Lower leg skin (tissue), 4 donors: ENCODE measurements around the gene KMT2E. TPM values are rescaled to one million over a fixed set of nuclear protein-coding genes. Genes with fewer than 3 reads are reported as not detected.

Source experiments
- DNase-seq, 2 donors: peaks; one replicate each; pipeline ENCODE4 v3.0.0-alpha.2; 2019; ENCODE audit warnings: low spot score in 2 of 2
- H3K4me3 ChIP-seq: fragments of 200-600 bp; sonication (generic); 2 replicates; pipeline ENCODE4 v1.5.1; 2017; ENCODE audit warnings: mild to moderate bottlenecking, low read depth; ENCODE audit not compliant: poor library complexity, severe bottlenecking
- POLR2A ChIP-seq, 2 donors: fragments of 450-650 bp; IDR thresholded peaks; one replicate each; pipeline ENCODE4 v1.6.1; 2016 to 2017; ENCODE audit warnings: antibody characterized with exemption in 2 of 2, mild to moderate bottlenecking in 1 of 2, moderate library complexity in 1 of 2
- WGBS, 2 donors: methylation state at CpG; one replicate each; pipeline ENCODE4 v1.1.5; 2018; 5-methylcytosine and 5-hydroxymethylcytosine counted together
- intact Hi-C: fragments of 100-400 bp; cut with DNase I; formaldehyde crosslinking; loops from one replicate; pipeline ENCODE4 v1.15.0; 2023; ENCODE audit warnings: low total_unique reads
- total RNA-seq, 4 donors: library from RNA; depleted of rRNA; stranded (reverse); fragments of >200 nt; gene quantifications; one replicate each; pipeline ENCODE4 v1.1.0, GENCODE V29; 2016
- TF ChIP-seq, protein P1 (sequence below), 3 donors: fragments of 450-650 bp; IDR thresholded peaks; one replicate each; pipeline ENCODE4 v1.5.1; 2016; ENCODE audit warnings: antibody characterized with exemption in 3 of 3, mild to moderate bottlenecking in 3 of 3, moderate library complexity in 2 of 3

KMT2E gene
- total RNA-seq, 4 donors from 2014 or later: 86.4 to 130 (median 114) TPM

DNA sequence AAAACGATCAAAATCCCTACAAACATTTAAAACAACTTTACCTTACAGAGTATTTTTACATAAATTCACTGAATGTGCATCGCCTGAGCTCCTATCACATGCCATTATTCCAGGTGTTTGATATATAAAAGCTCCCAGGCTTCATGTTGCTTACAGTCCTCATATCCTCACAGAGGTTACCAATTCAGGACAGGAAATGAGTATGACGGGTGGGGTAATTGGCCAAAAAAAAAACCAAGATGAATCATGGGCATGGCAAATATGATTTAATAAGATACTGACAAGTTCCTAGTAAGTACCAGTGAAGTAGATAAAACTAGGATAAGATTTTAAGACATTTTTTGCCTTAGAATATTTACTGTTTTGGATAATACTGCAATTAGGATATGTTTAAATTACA lies 135.8 kb downstream of the KMT2E start:
- 58 to 60% methylated on average over 3 of the region's 3 CpGs for WGBS, 2 donors
- intact Hi-C loops: no loop called here
- no peak for DNase-seq
- TF ChIP-seq, protein P1, sequence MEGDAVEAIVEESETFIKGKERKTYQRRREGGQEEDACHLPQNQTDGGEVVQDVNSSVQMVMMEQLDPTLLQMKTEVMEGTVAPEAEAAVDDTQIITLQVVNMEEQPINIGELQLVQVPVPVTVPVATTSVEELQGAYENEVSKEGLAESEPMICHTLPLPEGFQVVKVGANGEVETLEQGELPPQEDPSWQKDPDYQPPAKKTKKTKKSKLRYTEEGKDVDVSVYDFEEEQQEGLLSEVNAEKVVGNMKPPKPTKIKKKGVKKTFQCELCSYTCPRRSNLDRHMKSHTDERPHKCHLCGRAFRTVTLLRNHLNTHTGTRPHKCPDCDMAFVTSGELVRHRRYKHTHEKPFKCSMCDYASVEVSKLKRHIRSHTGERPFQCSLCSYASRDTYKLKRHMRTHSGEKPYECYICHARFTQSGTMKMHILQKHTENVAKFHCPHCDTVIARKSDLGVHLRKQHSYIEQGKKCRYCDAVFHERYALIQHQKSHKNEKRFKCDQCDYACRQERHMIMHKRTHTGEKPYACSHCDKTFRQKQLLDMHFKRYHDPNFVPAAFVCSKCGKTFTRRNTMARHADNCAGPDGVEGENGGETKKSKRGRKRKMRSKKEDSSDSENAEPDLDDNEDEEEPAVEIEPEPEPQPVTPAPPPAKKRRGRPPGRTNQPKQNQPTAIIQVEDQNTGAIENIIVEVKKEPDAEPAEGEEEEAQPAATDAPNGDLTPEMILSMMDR (IDR thresholded peaks at IDR 0.05): no peak
- TF ChIP-seq POLR2A (IDR thresholded peaks at IDR 0.05): no peak
- H3K4me3 ChIP-seq: no peak overlapping the region

DNA sequence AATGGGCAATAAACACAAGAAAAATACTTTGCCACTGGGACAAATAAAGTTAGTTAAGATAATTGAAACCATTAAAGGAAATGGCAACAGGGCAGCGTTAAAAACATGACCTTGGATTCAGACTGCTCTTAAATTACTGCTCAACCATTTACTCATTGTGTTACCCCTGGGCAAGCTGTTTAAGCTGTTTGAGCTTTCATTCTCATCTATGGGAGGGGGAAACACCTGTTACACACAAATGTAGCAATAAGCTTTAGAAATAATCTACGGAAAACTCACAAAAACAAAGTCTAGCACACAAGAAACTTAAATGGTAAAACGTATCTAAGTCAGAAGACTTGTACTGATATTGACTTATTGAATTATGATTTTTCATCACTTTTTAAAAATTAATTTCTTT lies 137.1 kb downstream of the KMT2E start:
- DNase-seq: no peak
- no peak overlapping the region for H3K4me3 ChIP-seq
- 65 to 77% methylated on average over 3 of the region's 3 CpGs for whole genome bisulfite sequencing, 2 donors
- TF ChIP-seq POLR2A (IDR thresholded peaks at IDR 0.05): no peak
- intact Hi-C loops: no loop called here

DNA sequence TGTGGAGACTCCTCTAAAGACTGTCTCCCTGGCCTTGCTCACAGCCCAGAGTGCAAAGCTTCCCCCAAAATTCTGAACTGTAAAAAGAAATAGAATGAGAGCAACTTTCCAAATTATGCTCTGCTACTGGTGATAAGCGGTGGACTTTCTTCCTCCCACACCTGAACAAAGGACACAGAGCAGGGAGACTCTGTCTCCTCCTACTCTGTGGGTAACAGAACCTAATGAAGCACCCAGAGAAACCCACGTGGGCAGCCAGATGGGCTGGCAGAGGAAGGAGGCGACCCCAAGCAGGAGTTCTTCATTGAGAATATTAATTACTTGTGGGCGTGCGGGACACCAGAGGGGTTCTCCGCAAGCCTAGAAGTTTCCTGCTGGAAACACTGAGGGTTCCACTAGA lies 139.5 kb downstream of the KMT2E start:
- TF ChIP-seq, protein P1 (IDR thresholded peaks at IDR 0.05): no peak
- no peak for TF ChIP-seq POLR2A (IDR thresholded peaks at IDR 0.05)
- intact Hi-C loops: no loop called here
- H3K4me3 ChIP-seq: no peak overlapping the region
- WGBS, 2 donors: 87% methylated on average over 6 of the region's 6 CpGs
- no peak for DNase-seq

DNA sequence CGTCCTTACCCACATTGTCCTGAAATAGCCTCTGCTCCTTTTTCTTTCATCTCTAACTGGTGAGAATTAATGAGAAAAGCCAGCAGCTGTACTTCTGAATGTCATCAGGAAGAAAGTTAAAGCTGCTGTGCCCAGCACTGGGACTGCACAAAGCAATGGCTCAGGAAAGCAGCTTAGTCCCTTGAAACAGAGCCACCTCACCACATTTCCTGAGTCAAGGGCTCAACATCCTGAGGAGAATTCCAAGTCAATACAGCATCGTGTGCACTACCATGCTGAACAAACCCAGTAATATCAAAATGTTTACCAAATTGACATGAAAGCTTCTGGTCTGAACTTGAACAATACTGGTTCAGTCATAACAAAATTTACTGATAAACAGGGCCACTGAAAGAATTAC lies 140.1 kb downstream of the KMT2E start:
- TF ChIP-seq, protein P1 (IDR thresholded peaks at IDR 0.05): no peak
- TF ChIP-seq POLR2A (IDR thresholded peaks at IDR 0.05): no peak
- H3K4me3 ChIP-seq: no peak overlapping the region
- WGBS, 2 donors: 68 to 69% methylated on average over 2 of the region's 2 CpGs
- DNase-seq: no peak
- intact Hi-C loops: no loop called here

DNA sequence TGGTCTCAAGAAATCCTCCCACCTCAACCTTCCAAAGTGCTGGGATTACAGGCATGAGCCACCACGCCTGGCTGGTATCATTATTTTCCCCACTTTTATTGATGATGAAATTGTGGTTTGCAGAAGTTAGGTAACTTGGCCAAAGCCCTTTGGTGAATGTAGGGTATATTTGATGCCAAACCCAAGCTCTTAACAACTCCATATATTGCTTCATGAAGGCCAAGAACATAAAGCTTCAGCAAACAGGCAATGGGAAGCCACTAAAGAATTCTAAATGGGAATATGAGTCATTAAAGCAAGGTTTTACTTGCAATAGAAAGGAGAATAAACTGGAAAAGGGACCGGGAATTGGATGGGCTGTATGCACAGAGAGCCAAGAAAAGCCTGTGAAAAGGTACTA lies 142.7 kb downstream of the KMT2E start:
- no peak for DNase-seq
- TF ChIP-seq, protein P1 (IDR thresholded peaks at IDR 0.05): no peak
- TF ChIP-seq POLR2A (IDR thresholded peaks at IDR 0.05): no peak
- 75 to 82% methylated on average over 2 of the region's 2 CpGs for WGBS, 2 donors
- H3K4me3 ChIP-seq: no peak overlapping the region
- intact Hi-C loops: no loop called here

DNA sequence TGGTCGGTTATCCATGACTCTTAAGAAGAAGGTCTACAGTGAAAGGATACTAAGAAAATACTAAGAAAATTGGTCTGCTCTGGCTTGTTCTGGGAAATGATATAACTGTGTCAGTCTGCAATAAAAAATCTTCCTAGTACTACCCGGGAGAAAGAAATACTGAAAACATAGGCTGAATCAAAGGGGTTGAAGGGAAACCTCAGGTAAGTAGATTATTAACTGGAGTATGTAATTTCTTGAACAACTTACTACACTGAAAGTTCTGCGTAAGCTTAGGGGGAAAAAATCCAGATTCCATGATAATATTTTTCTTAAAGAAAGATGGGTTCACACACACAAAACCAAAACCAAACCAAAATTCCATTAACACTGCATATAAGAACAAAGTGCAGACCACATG lies 143.3 kb downstream of the KMT2E start:
- 92 to 93% methylated on average over 3 of the region's 3 CpGs for WGBS, 2 donors
- DNase-seq: no peak
- TF ChIP-seq, protein P1 (IDR thresholded peaks at IDR 0.05): no peak
- TF ChIP-seq POLR2A (IDR thresholded peaks at IDR 0.05): no peak
- H3K4me3 ChIP-seq: no peak overlapping the region
- intact Hi-C loops: no loop called here
